GM21447 (cell line): ENCODE data around the gene DAAM2.

ENCODE experiments used
- ATAC-seq: cut with Tn5 transposase; IDR thresholded peaks from one replicate; pipeline ENCODE4 v1.9.1; 2021; ENCODE audit not compliant: unreplicated experiment

DAAM2 gene

DNA sequence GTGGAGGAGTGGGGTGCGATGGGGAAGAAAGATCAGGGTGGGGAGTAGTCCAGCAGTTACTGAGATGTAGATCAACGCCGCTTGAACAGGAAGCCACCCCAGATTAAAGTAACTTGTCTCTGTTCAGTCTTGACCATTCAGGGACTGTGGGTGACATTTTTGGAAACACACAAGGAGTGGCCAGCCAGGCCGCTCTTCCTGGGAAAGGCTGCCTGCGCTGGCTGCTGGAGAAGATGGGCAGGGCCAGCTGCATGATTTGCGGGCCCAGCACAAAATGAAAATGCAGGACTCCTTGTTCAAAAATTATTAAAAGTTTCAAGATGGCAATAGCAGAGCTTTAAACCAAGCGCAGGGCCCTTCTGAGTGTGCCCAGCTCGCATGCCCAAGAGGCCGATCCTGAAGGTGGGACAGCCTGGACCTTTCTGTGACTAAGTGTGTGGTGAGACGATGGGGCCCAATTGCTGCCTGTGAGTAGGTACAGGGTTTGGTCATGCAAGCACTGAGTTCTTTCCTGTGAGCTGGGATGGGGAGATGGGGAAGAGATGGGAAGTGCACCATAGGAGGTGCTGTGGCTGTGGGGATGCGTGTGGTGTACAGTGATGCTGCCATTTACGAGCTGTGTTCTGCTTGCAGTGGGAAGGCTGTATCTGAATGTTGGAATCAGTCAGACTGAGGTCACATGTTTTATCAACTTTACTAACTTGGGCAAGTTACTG, 51.3 kb downstream of the DAAM2 start:
- no peak for ATAC-seq

- no peak for ATAC-seq
Measured at GRCh38 chr6:39844866-39845265, 52.7 kb downstream of the DAAM2 start.

DNA sequence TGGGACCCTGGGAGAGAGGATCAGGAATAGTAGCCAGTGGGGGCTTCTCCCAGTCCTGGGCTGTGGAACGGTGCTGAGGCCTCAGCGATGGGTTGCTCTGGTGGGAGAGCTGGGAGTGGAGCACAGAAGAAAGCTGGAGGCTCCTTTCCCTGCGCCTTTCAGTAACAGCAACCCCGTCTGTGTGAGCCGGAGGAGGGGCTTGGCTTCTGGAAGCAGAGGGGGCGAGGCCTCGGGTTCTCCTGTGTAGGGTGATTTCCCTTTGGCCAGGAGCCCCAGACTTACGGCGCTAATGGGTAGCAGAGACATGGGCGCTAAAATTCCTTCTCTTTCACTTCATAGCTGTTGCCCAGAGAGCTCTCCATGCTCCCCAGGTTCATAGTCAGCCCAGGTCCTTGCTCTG, 55.0 kb downstream of the DAAM2 start:
- ATAC-seq, result no peak

GRCh38 chr6:39848171-39848570, 56.0 kb downstream of the DAAM2 start:
- no peak for ATAC-seq

- no peak for ATAC-seq
Measured at GRCh38 chr6:39849228-39849627, 57.1 kb downstream of the DAAM2 start.

GRCh38 chr6:39849764-39850163, 57.6 kb downstream of the DAAM2 start:
- no peak for ATAC-seq

DNA sequence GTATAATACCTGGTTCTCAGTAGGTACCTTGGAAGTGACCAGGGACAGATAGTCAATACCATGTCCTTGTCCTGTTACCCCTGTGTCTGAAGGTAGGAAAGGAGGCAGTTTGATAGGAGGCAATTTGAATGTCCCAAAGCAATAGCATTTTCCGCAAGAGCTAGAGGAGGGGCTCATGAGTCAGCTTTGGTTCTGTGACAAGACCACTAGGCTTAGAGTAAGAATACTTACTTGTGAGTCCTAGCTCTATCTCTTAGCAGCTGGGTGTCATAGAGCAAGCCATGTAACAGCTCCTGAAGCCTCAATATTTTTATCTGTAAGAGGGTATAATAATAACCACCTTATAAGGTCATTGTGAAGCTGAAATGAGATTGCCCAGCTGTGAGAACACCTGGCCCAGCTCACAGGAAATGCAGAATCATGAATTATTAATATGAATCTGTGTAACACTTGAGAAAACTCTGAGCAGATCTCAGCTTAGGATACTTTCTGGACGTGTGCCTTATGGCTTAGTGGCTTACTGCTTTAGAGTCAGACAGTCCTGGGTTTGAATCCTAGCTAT, 58.6 kb downstream of the DAAM2 start:
- no peak for ATAC-seq

- no peak for ATAC-seq
Measured at GRCh38 chr6:39851331-39851730, 59.2 kb downstream of the DAAM2 start.

DNA sequence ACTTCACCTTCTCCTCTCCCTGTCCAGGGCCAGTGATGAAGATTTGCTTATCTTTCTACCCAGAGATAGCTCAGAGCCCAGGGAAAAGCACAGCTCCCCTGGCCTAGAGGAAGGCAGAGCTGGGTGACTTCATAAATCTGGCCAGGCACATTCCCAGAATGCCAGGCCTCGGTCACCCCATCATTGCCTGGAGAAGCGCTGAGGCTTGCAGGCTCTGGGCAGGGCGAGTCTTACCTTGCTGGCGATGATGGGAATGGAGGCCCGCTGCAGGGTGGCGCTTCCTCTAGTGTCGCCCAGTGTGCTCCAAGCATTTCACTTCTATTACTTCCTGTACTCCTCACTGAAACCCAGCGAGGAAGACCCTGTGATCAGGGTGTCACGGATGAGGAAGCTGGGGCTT, 60.1 kb downstream of the DAAM2 start:
- no peak for ATAC-seq

GRCh38 chr6:39853604-39854003, 61.4 kb downstream of the DAAM2 start:
- no peak for ATAC-seq

- ATAC-seq, result no peak
Measured at GRCh38 chr6:39855356-39855995, 63.3 kb downstream of the DAAM2 start.

DNA sequence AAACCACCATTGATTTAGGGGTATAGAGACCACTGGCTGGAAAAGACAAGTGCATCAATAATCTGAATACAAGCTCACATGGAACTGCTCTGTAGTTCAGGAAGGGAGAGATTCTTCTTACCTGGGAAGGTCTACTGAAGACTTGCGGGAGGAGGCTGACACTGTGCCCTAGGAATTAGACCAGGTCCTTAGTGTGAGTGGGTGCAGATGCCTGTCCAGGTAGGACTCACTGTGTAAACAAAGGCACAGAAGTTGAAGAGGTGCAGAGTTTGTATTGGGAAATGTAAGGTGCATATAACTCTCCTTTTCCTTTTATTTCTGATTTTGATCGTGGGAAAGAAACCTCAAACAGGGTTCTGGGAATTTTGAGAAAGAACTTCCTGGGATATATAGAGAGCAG, 66.8 kb downstream of the DAAM2 start:
- ATAC-seq, result no peak

DNA sequence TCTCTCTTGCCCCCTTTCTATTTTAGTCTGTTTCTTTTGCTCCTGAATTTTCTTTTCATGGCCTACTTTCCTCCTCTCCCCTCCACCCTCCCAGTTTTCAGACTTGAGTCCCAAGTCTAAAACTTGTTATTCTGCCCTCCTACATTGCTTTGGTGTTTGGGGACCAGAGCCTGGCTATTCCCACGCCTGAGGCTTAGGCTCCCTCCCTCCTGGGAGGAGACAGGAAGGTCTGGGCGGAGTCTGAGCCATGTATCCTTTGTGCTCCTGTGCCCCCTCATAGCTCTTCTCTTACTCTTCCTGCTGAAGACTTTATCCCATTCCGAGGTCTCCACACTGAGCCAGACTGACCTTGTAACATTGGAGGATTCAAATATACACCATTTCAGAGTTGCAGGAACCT, 69.5 kb downstream of the DAAM2 start:
- no peak for ATAC-seq

GRCh38 chr6:39865011-39865888, 73.1 kb downstream of the DAAM2 start:
- ATAC-seq, result no peak

DNA sequence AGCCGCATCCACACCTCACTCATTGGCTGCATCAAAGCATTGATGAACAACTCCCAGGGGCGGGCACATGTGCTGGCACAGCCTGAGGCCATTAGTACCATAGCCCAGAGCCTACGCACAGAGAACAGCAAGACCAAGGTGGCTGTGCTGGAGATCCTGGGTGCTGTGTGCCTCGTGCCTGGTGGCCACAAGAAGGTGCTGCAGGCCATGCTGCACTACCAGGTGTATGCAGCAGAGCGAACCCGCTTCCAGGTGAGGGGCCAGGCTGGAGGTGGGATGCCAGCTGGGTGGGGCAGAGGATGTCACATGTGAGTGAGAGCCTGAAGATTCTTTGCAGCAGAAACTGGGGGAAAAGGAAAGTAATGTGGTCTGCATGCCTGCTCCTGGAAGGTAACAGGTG, 75.4 kb downstream of the DAAM2 start:
- no peak for ATAC-seq

GRCh38 chr6:39870950-39871349, 78.8 kb downstream of the DAAM2 start:
- no peak for ATAC-seq

- no peak for ATAC-seq
Measured at GRCh38 chr6:39873439-39873838, 81.3 kb downstream of the DAAM2 start.

- ATAC-seq, result no peak
Measured at GRCh38 chr6:39876111-39876510, 83.9 kb downstream of the DAAM2 start.

DNA sequence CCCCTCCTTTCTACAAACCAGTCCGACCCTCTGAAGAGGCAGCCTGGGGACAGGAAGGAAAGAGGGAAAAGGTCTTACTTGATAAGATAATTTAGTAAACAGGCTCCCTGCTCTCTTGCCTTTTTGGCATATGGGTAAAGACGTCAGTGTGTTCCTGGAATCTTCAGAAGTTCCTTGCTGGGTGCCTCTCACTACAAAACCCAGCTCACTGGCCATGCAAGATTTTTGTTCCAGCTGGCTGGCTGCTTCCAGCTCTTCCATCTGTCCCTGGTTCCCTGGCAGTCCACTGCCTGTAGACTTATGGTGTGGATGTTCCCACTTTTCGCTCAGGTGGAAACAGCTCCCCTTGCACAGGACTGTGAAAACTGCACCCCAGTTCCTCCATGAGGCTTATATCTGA, 84.7 kb downstream of the DAAM2 start:
- no peak for ATAC-seq

- ATAC-seq, result no peak
Measured at GRCh38 chr6:39879535-39879934, 87.4 kb downstream of the DAAM2 start.

GRCh38 chr6:39880594-39880993, 88.4 kb downstream of the DAAM2 start:
- ATAC-seq, result no peak
